ENCODE measurements around the gene RHBDD2.
A peak's percentile ranks its signal among the peaks of the same experiment; 100 is the strongest.
"Not testable (repeated sequence)": the region's sequence is repeated elsewhere in the genome, so short reads cannot be mapped to it uniquely, and the experiment has no call there.

The RHBDD2 gene

DNA sequence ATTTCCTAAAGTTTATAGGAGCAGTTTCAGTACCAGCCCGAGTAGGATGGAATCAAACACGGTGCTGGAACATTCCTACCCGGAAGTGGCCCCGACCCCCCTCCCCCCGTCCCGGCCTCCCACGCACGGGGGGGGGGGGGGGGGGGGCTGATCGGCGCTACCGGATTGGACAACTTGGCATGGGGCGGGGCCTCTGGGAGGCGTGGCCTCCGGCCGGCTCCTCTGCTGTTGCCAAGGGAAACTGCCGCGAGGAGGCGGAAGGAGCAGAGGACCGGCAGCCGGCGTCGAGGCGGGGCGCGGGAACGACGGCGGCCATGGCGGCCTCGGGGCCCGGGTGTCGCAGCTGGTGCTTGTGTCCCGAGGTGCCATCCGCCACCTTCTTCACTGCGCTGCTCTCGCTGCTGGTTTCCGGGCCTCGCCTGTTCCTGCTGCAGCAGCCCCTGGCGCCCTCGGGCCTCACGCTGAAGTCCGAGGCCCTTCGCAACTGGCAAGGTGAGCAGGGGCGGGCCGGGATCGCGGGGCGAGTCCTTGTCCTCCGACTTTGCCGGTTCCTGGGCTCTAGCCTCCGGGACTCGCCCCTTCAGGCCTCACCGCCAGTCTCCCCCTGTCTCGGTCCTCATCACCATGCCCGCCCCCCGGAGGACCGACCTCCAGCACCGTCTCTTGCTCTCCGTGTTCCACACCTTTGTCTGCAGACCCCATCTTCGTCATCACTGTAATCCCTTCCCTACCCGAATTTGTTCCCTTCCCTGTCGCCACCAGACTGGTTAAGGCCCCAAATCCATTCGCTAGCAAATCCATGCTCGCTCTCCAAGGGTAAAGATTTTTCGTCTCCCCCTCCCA, at the start of gene RHBDD2:
Gene RHBDD2, plus strand, starts transcription at position 266 of the 843 bp plus-strand sequence. Its CDS starts 49 bp downstream, at position 315.
- DNase-seq (ENCODE audit: low read depth): peak; percentile 97

DNA sequence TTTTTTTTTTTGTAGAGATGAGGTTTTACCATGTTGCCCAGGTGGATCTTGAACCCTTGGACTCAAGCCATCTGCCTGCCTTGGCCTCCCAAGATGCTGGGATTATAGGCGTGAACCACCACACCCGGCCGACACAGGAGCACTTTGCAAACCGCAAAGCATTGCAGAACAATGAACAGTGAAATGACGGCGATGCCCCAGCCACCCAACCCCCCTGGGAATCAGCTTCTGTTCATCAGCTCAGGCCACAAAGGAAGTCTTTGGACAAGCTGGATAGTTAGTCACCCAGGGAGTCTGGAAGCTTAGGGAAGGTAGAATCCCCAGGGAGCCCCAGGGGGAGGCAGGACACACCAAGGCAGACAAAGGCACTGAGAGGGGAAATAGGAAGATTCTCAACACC, 49.2 kb upstream of the RHBDD2 start:
- DNase-seq (ENCODE audit: low read depth): not testable (repeated sequence)

DNA sequence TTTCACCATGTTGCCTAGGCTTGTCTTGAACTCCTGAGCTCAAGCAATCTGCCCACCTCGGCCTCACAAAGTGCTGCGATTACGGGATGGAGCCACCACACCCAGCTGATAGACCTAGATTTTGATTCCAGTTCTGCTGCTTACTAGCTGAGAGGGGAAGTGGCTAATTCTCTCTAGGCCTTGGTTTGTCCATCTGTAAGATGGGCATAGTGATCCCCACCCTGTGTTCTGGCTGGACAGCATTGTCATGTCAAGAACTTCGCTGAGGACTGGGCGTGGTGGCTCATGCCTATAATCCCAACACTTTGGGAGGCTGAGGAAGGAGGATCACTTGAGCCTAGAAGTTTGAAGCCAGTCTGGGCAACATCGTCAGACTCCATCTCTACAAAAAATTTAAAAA, 47.9 kb upstream of the RHBDD2 start:
- no peak for DNase-seq (ENCODE audit: low read depth)

DNA sequence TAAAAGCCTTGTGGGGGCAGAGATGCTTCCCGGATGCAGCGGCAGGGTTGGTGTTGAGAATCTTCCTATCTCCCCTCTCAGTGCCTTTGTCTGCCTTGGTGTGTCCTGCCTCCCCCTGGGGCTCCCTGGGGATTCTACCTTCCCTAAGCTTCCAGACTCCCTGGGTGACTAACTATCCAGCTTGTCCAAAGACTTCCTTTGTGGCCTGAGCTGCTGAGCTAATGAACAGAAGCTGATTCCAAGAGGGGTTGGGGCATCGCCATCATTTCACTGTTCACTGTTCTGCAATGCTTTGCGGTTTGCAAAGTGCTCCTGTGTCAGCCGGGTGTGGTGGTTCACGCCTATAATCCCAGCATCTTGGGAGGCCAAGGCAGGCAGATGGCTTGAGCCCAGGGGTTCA, 45.2 kb upstream of the RHBDD2 start:
- not testable (repeated sequence) for DNase-seq (ENCODE audit: low read depth)

DNA sequence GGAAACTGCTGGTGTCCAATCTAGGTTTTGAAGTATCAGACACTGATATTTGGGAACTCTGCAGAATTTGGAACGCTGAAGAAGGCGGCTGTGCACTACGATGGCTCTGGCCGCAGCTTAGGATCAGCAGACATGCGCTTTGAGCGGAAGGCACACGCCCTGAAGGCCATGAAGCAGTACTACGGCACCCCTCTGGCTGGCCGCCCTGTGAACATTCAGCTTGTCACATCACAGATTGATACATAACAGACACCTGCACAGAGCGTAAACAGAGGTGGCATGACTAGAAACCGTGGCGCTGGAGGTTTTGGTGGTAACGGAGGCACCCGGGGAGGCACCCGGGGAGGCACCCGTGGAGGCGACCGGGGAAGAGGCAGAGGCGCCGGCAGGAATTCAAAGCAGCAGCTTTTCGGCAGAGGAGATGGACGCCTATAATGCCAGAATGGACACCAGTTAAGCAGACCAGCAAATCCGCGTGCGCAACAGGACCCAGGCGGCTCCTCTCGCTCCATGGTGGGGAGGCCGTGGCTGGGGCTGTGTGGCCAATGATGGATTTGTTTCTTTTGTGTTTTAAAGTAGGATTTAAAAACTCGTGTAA, 43.0 kb upstream of the RHBDD2 start:
- no peak for DNase-seq (ENCODE audit: low read depth)

DNA sequence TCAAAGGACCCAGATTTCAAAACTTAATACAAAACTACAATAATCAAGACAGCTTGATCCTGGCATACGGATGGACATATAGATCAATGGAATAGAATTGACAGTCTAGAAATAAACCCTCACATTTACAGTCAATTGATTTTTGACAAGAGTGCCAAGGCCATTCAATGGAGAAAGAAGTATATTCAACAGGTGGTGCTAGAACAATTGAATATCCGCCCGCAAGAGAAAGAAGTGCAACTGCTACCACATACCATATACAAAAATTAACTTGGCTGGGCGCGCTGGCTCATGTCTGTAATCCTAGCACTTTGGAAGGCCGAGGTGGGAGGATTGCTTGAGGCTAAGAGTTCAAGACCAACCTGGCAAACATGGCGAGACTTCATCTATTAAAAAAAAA, 42.0 kb upstream of the RHBDD2 start:
- DNase-seq (ENCODE audit: low read depth): no peak

DNA sequence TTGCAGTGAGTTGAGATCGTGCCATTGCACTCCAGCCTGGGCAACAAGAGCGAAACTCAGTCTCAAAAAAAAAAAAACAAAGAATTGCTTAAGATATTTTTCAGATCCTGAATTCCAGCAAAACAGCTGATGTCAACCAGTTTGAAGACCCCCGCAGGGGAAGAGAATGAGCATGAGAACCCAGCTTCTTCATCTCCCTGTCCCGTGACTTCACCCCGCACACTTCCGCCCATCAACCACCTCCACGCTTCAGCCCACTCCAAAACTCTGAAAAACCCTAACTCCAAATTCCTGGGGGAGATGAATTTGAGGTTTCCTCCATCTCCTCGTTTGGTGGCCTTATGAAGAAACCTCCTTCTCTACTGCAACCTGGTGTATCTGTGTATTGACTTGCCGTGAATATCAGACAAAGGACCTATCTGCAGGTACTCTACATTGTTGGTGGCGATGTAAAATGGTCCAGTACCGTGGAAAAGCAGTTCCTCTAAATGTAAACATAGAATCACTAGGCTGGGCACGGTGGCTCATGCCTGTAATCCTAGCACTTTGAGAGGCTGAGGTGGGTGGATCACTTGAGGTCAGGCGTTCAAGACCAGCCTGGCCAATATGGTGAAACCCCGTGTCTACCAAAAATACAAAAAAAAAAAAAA, 40.4 kb upstream of the RHBDD2 start:
- not testable (repeated sequence) for DNase-seq (ENCODE audit: low read depth)

DNA sequence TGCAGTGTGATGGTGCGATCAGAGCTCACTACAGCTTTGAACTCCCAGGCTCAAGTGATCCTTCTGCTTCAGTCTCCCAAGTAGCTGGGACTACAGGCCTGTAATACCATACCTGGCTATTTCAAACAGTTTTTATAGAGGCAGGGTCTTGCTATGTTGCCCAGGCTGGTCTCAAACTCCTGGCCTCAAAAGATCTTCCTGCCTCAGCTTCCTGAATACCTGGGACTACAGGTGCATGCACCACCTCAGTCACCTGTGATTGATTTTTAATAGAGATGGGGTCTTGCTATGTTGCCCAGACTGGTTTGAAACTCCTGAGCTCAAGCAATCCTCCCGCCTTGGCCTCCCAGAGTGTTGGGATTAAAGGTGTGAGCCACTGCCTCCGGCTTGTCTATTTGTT, 38.8 kb upstream of the RHBDD2 start:
- DNase-seq (ENCODE audit: low read depth): no peak

DNA sequence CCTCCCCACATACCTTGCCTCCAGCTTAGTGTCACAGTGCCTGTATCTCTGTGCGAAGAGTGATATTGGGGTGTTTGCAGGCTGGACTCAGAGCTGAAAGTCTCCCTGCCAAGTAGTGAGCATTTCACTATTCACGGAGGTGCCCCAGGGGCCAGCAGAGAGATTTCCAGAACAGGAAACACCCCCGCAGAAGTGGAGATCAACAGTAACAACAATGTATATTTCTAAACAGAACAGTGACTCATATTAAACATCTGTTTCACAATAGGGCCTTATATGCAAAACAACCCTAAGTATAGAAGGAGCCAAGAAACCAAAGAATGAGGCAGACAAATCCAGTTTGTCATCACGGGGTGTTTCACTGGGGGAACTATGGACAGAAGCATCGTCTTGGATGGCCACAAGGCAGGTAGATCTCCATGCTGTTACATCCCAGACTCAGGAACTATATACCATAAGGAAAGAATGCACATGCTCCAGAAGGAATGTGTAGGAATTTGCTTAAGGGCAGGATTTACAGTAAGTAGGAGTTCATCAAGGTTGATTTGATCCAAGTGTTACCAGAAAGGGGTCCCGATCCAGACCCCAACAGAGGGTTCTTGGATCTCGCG, 35.9 kb upstream of the RHBDD2 start:
- DNase-seq (ENCODE audit: low read depth): peak; percentile 20

DNA sequence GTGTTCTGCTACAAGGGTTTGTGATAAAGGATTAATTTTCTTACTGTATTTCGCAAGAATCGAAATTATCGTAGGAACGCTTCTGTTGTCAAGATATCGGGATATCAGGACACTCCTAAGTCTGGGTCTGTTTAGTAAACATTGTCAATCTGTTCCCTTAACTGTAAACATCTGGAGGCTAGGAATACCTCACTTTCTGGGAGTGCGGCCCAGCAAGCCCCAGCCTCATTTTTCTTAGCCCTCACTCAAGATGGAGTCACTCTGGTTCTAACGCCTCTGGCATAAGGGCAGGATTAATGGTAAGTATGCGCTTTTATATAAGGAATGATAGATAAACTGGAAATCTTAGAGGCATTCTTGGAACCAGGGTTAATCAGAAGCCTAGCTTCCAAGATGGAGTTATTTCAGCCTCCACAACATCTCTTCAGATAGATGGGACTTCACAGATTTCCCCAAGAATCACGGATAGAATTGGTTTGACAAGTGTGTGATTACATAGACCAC, 35.2 kb upstream of the RHBDD2 start:
- no peak for DNase-seq (ENCODE audit: low read depth)

DNA sequence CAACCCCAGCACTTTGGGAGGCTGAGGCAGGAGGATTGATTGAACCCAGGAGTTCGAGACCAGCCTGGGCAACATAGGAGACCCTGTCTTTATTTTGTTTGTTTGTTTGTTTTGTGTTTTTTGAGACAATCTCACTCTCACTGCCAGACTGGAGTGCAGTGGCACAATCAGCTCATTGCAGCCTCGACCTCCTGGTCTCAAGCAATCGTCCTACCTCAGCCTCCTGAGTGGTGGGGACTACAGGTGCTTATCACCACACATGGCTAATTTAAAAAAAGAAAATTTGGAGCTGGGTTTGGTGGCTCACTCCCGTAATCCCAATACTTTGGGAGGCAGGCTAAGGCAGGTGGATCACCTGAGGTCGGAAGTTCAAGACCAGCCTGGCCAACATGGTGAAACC, 34.7 kb upstream of the RHBDD2 start:
- no peak for DNase-seq (ENCODE audit: low read depth)

DNA sequence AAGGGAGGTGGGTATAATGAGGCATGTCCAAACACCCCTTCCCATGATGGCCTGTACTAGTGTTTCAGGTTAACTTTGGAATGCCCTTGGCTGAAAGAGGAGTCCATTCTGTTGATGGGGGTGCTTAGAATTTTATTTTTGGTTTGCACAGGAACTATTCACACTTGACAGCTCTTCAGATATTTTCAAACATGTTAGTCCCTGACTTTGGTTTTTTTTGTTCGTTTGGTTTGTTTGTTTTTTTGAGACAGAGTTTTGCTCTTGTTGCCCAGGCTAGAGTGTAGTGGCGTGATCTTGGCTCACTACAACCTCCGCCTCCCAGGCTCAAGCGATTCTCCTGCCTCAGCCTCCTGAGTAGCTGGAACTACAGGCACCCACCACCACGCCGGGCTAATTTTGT, 33.7 kb upstream of the RHBDD2 start:
- DNase-seq (ENCODE audit: low read depth): not testable (repeated sequence)

DNA sequence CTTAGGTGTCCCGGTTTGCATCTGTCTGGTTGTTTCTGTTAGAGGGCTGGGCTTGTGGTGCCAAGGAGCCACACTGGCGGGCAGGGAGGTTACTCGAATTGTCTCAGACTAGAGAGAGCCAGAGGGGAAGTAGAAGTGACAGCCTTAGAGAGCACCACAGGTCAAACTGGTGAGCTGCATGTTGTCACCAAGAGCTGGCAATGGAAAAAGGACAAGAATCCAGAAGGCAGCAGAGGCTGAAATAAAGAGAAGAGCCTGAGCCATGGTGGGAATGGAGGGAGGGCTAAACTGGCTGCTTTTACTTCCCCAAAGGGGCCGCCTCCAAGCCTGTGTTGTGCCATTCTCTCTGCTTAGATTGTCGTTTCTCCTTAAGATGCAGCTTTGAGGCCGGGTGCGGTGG, 31.1 kb upstream of the RHBDD2 start:
- DNase-seq (ENCODE audit: low read depth): no peak

DNA sequence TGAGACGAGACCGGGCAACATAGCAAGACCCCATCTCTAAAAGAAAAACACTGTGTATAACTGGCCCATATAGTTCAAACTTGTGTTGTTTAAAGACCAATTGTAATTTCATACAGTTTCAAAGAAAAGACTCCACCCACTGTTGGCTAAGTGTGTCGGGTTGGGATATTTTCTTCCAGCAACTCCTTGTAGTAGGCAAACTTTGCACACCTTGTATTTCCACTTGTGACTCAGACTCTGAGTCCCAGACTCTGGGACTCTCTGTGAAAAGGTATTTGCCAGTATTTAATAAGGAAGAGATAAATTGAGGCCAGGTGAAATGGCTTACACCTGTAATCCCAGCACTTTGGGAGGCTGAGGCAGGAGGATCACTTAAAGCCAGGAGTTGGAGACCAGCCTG, 29.3 kb upstream of the RHBDD2 start:
- DNase-seq (ENCODE audit: low read depth): no peak

DNA sequence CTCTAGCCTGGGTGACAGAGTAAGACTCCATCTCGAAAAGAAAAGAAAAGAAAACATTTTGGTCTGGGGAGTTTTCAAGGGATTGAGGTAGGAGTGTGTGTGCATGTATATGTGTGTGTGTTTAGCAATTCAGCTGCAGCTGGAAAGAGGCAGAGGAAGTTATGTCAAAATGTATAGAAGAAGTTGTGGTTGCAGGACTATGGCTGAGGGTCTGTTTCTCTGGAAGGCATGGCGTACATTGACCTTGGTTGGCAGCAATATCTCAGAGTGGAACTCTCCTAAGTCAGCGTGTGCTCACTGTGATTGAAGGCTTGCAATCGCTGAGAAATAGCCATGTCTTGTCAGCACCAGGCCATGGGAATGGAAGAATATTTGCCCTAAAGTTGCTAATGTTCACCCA, 28.6 kb upstream of the RHBDD2 start:
- DNase-seq (ENCODE audit: low read depth): no peak

DNA sequence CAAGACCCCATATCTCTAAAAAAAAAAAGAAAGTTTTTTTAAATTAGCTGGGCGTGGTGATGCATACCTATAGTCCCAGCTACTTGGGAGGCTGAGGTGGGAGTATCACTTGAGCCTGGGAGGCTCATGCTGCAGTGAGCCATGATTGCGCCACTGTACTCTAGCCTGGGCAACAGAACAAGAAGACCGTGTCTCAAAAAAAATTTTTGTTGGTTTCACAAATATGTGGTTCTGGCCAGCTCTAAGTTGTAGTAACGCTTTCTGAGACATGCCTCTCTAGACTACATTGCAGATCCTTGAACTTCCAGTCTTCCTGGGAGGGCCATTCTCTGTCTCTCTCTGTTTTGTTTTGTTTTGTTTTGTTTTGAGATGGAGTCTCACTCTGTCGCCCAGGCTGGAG, 24.6 kb upstream of the RHBDD2 start:
- DNase-seq (ENCODE audit: low read depth): no peak

DNA sequence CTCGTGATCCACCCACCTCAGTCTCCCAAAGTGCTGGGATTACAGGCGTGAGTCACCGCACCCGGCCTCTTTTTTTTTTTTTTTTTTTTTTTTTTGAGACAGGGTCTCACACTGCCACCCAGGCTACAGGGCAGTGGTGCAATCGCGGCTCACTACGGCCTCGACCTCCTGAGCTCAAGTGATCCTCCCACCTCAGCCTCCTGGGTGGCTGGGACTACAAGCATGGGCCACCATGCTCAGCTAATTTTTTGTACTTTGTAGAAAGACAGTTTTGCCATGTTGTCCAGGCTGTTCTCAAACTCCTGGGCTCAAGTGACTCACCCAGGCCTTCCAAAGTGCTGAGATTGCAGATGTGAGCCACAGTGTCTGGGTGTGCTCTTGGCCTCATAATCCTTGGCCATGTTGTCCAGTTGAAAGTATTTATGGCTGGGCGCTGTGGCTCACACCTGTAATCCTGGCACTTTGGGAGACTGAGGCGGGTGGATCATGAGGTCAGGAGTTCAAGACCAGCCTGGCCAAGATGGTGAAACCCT, 24.0 kb upstream of the RHBDD2 start:
- DNase-seq (ENCODE audit: low read depth): not testable (repeated sequence)

DNA sequence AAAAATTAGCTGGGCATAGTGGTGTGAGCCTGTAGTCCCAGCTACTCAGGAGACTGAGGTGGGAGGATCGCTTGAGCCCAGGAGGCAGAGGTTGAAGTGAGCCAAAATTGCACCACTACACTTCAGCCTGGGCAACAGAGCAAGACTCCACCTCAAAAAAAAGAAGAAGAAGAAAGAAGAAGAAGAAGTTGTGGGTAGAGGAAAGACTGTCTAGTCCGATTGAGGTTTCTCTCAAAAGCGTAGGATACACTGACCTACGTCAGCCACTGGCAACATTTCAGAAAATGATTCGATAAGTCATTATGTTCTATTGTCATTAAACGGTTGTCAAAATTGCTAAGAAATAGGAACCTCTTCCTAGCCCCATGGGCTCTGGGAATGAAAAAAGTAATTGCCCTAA, 22.3 kb upstream of the RHBDD2 start:
- DNase-seq (ENCODE audit: low read depth): no peak

DNA sequence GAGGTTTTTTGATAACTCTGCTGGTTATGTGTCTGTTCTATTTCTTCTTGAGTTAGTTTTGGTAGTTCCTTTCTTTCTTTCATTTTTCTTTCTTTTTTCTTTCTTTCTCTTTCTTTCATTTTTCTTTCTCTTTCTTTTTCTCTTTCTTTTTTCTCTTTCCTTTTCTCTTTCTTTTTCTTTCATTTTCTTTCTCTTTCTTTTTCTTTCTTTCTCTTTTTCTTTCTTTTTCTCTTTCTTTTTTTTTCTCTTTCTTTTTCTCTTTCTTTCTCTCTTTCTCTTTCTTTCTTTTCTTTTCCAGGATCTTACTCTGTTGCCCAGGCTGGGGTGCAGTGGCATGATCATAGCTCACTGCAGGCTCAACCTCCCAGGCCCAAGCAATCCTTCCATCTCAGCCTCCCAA, 20.4 kb upstream of the RHBDD2 start:
- DNase-seq (ENCODE audit: low read depth): no peak

DNA sequence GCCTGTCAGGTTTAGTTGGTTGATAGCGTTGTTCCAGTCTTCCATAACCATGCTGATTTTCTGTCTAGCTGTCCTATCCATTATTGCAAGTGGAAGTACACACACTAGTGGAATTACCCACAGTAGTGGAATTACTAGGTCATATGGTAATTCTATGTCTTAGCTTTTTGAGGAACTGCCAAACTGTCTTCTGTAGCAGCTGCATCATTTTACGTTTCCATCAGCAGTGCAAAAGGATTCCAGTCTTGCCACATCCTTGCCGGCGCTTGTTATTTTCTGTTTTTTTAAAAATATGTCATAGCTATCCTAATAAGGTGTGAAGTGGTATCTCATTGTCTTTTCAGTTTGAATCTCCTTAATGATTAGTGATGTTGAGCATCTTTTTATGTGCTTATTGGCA, 17.2 kb upstream of the RHBDD2 start:
- no peak for DNase-seq (ENCODE audit: low read depth)

DNA sequence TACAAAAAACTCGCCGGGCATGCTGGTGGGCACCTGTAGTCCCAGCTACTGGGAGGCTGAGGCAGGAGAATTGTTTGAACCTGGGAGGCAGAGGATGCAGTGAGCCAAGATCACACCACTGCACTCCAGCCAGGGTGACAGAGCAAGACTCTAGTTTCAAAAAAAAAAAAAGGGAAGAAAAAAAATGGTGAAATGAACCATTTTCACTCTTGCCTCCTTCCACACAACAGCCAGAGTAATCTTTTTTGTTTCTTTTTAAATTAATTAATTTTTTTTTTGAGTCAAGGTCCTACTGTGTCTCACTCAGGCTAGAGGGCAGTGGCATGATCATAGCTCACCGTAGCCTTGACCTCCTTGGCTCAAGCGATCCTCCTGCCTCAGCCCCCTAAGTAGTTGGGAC, 14.6 kb upstream of the RHBDD2 start:
- not testable (repeated sequence) for DNase-seq (ENCODE audit: low read depth)

DNA sequence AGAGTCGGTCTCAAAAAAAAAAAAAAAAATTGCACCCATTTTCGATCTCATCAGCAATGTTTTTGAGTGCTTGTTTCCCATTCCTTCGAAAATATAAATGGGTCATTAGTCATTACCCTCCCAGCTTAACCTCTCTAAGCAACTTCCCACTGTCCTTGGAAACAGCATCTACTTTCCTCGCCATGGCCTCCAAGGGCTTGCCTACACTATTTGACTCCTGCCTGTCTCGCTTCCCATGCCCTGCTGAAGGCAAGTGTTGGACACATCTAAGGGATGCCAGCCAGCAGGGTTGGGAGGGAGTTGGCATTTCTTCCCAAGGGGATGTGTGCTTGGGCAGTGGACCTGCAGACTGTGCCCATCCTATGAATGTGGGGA, 12.7 kb upstream of the RHBDD2 start:
- DNase-seq (ENCODE audit: low read depth): no peak
